GM19351 (cell line): Measurements from ENCODE around the gene GHITM.
"Not testable (repeated sequence)": the region's sequence is repeated elsewhere in the genome, so short reads cannot be mapped to it uniquely, and the experiment has no call there.

Source experiments
- ATAC-seq: cut with Tn5 transposase; IDR thresholded peaks from one replicate; pipeline ENCODE4 v1.9.1; 2021; ENCODE audit warnings: mild to moderate bottlenecking, moderate library complexity; ENCODE audit not compliant: unreplicated experiment

The GHITM gene, protein sequence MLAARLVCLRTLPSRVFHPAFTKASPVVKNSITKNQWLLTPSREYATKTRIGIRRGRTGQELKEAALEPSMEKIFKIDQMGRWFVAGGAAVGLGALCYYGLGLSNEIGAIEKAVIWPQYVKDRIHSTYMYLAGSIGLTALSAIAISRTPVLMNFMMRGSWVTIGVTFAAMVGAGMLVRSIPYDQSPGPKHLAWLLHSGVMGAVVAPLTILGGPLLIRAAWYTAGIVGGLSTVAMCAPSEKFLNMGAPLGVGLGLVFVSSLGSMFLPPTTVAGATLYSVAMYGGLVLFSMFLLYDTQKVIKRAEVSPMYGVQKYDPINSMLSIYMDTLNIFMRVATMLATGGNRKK

DNA sequence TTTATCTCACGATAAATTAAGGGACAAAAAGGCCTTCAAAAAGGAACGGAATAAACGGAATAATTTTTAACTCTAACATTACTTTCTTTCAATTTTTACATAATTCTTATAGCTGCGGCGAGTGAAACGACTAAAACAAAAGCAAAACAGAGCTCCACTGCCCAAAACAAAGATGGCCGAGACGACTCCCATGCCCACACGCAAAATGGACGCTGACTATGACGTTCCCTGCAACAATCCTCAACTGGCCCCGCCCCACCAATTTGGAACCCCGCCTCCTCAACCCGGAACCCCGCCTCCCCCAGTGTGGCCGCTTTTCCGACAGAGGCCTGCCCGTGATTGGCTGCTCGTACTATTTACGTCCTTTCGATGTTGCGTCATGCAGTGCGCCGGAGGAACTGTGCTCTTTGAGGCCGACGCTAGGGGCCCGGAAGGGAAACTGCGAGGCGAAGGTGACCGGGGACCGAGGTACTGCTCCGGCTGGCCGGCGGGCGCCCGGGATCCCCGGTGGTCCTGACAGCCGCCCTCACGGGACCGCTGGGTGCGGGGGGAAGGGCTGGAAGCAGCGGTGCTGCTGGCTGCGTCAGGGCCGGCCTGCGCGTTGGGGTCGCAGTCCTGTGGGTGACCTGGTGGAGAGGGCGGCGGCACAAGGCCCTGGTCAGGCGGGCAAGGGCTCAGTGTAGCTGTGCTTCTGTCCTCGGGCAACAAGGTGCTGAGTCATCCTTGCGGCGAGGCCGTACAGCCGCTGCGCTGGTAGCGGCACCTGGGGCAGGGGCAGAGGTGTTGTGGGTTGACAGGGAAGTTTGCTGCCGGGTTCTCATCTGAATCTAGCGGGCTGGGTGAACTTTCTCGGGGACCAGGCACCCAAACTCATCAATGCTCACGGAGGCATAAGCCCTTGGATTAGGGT, at the start of gene GHITM:
Gene GHITM (plus strand): TSS at position 384 of the 910 bp plus-strand sequence. CDS start 1,992 bp downstream, outside the sequence.
- ATAC-seq: peak; percentile 98

DNA sequence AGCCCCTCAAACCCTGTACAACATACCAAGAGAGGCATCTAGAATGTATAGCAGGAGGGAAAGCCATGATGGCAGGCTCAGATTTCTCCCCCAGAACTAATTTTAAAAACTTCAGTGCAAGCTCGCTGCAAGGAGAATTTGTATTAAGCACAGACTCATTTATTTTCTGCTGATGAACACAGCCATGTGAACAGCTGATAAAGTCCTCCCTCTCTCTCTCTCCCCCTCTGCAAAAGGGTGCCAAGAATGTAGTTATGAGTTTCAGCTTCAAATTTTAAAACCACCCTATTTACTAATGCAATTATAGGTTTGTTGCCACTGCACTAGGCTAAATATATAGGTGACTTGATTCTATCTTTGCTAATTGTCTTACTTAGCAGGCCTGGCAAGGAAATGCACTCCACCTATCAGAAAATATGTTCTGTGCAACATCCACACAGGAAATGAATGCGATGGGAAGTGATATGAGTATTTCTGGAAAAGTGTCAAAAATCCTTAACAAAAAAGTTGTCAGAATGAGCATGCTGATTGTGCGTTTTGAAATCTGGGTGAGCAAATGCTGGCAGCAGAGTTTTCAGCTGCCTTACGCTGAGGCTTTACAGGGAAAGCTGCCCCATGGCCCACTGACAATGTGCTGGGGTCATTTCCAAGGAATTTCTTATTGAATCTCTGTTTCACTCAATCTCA, 43.4 kb upstream of the GHITM start:
- ATAC-seq: no peak

DNA sequence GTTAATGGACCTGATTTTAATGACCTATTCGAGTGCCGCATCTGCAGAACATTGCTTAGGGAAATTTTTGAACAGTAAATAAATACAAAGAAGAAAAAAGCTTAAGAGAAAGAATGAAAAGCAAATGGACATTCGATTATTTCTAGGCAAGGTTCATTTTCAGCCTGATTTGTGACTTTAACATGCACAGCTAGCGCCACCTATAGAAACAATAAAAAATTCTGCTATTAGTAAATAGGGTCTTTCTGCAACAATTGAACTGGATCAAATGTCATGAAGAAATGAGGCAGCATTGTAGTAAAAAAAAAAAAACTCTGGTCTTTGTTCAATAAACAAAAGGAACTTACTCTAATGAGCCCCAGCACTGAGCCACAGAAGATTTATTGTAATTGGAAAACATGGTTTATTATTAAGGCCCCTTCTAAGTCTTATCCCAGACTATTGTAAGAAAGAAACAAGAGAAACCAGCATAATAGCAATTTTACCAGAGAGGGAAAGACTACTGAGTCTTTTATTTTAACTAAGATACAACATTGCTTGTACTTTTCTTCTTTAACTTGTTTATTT, 41.4 kb upstream of the GHITM start:
- no peak for ATAC-seq

DNA sequence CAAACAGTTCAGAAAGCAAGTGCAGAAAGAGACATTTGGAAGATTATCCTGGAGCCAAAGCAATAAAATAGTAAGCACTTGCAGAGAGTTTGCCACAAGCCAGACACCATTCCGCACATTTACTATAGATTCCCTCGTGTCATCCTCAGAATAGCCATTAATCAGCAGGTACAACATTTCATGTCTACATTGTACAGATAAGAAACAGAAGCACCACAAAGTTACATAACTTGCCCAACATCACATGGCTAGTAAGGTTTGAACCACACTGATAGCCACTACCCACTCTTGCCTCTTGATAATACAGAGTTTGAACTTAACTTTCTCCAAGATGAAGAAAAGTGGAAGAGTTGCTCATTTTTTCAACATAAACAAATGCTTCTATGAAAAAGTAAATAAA, 40.6 kb upstream of the GHITM start:
- ATAC-seq: no peak

DNA sequence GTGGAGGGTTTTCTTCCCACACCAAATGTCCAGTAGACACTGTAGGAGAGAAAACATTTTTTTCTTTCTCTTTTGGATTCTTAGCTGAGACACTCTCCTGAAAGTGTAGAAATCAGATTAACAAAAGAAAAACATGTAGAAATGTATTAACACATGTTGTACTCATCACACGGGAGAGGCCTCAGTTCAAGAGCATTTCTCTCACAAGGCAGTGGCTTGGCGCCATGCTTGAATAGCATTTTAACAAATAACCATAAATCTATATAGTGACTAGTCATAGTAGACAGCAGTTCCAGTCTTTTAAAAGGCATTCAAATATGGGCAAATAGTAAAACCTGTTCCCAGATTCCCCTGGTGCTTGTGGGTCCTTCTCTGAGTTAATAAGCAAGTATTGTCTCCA, 38.3 kb upstream of the GHITM start:
- no peak for ATAC-seq

DNA sequence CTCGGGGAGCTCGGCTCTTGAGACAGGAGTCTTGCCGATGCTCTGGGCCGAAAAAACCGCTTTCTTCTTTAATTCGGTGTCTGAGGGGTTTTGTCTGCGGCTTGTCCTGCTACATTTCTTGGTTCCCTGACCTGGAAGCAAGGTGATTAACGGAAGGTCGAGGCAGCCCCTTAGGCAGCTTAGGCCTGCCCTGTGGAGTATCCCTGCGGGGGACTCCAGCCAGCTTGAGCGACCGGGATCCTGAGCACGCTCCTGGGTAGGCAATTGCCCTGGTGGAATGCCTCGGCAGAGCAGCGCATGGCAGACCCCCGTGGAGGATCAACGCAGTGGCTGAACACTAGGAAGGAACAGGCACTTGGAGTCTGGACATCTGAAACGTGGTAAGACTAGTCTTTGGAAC, 30.5 kb upstream of the GHITM start:
- ATAC-seq: no peak

DNA sequence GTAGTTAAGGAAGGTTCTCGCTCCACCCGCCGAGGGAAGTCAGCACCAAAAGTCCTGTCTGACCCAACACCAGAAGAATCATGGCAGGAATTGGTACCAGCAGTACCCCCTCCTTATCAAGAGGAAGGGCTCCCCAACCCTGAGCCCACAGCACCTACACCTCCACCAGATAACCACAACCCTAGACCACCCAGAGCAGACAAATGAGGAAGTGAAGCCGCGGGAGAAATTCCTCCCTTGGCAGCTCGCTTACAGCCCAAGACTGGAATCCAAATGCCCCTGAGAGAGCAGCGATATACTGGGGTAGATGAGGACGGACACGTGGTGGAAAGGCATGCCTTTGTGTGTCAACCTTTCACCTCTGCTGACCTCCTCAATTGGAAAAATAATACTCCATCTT, 29.5 kb upstream of the GHITM start:
- not testable (repeated sequence) for ATAC-seq

DNA sequence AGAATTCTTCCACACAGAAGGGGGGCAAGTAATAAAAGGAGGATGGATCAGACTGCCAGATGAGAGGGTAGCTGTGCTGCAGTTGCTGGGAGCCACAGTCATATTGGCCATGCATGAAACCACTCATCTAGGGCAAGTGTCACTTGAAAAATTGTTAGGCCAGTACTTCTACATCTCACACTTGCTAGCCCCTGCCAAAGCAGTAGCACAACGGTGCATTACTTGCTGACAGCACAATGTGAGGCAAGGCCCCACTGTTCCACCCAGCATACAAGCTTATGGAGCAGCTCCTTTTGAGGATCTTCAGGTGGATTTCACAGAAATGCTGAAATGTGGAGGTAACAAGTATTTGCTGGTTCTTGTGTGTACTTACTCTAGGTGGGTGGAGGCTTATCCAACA, 25.8 kb upstream of the GHITM start:
- ATAC-seq: not testable (repeated sequence)

DNA sequence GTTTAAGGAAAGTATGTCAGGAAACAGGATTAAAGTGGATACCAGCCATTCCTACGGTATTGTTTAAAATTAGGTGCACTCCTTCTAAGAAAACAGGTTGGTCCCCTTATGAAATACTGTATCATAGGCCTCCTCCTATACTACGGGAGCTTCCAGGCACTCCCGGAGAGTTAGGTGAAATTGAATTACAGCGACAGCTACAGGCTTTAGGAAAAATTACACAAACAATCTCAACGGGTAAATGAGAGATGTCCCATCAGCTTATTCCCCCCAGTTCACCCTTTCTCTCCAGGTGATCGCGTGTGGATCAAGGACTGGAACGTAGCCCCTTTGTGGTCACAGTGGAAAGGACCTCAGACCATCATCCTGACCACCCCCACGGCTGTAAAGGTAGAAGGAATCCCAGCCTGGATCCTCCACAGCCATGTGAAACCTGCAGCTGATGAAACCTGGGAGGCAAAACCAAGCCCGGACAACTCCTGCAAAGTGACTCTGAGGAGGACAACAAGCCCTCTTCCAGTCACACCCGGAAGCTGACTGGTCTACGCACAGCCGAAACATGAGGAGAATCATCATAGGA, 25.1 kb upstream of the GHITM start:
- ATAC-seq: no peak

DNA sequence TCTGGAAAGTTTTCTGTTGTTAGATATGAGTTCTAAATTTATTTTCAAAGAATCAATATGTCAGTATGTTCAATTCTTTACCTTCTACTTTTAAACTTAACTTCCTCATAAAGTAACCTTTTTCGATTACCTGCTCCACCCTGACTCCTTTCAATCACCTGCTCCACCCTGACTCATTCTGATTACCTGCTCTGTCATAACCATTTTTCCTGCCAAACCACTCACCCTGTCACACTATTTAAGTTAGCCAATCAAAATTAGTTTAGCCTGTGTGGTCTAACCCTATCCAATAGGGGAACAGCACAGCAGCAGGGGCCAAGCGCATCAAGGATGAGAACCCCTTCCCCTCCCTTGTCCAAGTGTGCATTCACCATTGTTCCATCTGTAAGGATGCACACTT, 22.1 kb upstream of the GHITM start:
- not testable (repeated sequence) for ATAC-seq

DNA sequence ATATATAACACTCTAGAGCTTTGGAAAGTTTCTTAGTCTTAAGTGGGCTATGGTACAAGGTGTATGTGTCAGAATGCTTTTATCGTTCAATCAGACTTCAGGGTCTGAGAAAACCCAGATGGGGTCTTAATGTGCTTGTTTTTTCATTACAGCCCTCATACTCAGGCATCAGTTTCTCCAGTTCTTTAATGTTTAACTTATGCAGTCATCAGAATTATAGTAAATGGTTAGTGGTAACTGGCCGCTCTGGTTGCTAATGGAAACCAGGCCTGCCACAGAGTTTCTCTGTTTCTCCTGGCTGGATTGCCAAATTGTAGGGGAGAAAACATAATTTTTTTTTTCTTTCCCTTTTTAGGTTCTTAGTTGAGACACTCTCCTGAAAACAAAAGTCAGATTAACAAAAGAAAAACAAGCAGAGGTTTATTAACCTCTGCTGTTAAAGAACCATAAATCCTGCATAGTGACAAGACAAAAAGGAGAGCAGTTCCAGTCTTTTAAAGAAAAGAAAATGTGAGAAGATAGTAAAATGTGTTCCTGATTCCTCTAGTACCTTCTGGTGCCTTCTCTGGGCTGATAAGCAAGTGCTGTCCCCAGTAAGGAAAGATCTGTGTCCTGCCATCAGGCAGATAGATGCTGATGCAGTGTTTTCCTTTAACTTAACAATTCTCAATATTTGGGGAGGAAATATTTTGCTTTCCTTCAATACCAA, 21.5 kb upstream of the GHITM start:
- ATAC-seq: no peak

DNA sequence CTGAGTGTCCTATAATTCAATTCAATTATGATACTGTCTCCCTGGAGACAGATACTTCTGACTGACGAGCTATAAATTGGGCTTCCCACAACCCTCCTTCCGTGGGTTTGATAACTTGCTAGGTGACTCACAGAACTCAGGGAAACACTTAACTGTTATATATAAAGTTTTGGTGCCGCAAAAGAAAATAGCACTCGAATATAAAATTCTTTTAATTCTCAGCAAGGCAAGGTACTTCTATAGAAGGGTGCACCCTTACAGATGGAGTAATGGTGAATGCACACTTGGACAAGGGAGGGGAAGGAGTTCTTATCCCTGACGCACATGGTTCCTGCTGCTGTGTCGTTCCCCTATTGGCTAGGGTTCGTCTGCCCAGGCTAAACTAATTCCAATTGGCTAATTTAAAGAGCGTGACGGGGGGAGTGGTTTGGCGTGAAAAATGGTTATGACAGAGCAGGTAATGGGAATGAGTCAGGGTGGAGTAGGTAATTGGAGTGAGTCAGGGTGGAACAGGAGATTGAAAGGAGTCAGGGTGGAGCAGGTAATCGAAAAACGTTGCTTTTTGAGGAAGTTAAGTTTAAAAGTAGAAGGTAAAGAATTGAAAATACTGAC, 20.8 kb upstream of the GHITM start:
- no peak for ATAC-seq

DNA sequence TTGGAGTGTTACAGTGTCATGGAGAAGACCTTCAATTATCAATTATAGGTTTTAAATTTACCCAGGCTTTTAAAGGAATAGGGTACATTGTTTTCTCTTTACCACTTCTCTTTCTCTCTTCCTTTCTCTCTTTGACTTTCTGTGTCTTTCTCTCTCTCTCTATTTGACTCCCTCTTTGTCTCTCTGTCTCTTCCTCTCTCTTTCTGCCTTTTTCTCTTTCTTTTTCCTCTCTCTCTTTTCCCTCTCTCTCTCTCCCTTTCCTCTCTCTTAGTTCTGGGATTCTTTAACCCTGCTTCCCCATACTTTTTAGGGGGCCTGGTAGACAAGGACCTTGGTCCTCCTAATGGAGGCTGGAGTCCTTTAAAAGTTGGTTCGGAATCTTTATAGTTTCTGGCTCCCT, 15.9 kb upstream of the GHITM start:
- ATAC-seq: no peak

DNA sequence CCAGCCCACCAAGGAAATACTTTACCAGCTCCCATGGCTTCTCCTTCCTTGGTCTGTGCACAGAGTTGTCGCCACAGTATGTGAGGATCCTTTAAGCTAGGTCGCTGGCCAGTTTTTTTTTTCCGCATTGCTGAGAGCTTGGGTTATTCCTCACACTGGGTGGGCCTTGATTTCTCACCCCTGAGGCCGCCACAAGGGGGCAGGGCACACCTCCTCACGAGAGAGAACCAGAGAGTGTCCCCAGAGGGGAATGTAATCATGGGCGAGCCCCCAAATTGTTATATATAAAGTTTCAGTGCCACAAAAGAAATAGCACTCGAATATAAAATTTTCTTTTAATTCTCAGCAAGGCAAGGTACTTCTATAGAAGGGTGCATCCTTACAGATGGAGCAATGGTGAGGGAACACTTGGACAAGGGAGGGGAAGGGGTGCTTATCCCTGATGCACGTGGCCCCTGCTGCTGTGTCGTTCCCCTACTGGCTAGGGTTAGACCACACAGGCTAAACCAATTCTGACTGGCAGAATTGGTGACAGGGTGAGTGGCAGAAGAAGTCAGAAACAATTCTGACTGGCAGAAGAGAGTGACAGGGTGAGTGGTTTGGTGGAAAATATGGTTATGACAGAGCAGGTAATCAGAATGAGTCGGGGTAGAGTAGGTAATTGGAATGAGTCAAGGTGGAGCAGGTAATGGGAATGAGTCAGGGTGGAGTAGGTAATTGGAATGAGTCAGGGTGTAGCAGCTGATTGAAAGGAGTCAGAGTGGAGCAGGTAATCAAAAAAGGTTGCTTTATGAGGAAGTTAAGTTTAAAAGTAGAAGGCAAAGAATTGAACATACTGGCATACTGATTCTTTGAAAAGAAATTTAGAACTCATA, 13.2 kb upstream of the GHITM start:
- not testable (repeated sequence) for ATAC-seq

DNA sequence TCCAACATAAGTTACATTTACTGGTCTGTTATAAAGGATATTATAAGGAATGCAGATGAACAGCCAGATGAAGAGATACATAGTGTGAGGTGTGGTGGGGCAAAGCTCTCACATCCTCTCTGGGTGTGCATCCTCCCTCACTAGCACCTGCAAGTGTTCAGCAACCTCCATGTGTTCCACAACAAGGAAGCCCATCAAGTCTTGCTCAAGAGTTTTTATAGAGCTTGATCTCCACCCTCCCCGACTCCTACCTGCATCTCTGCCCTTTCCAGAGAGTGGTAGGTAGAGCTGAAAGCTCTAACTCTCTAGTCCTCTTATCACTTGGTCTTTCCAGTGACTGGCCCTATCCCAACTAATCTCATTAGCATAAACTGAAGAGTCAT, 12.5 kb upstream of the GHITM start:
- no peak for ATAC-seq

DNA sequence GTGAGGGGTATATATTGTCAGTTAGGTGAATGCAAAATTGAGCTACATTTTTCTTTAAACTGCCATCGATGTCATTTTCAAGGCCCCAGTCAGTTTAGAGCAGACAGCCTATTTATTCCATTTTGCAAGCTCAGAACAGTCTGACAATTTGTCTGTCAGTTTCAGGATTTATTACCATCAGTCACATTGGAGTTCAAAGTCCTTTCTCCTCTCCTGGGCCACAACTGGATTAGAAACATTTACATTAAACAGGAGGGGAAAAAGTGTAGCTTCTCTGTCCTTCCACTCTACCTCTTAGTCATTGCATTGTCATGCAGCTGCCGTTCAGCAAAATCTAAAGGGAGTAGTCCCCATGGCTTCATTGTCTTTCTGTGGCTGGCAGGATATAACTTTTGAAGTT, 3.5 kb upstream of the GHITM start:
- ATAC-seq: no peak

DNA sequence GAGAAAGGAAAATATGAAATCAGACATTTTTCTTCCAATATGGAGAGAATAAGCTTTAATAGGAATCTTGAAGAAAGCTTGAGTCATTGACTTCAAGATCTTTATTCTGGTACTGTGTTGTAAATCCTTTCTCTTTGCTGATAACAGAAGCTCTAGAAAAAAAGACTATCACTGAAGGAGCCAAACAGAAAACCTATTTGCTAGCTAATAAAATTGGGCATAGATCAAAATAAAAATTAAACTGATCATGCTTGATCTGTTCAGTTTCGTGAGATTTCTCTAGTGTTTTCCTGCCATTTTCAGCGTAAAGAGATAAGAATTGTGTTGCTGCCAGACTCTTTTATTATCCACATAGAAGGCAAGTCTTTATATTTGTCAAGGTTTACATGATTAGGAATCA, 1.5 kb upstream of the GHITM start:
- ATAC-seq: no peak

DNA sequence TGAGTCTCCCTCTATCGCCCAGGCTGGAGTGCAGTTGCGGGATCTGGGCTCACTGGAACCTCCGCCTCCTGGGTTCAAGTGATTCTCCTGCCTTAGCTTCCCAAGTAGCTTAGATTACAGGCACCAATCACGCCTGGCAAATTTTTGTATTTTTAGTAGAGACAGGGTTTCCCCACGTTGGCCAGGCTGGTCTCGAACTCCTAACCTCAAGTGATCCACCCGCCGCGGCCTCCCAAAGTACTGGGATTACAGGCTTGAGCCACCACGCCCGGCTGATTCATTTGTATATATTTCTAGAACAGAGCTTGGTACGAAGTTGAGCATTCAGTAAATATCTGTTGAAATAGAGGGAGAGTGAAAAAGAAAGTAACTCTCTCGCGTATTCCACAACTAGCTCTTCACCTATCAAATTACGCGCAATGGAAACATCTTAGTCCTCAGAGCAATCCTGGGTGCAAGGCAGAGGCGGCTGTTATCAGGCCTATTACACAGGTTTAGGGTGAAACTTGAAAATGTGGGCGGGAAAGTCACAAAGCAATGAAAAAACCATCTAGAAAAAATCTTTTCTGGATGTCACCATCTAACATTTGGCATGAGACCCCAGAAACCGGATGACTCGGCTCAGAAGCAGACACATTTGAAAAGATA, 707 bp upstream of the GHITM start:
- ATAC-seq: no peak
